Fibroblast of villous mesenchyme (primary cell): ENCODE results near the gene CDH23. TPM values are rescaled to one million over a fixed set of nuclear protein-coding genes. Genes with fewer than 3 reads are reported as not detected.

ENCODE experiments used
- DNase-seq: peaks from one replicate; pipeline ENCODE4 v3.0.0-alpha.2; 2010; ENCODE audit warnings: low read depth
- H3K4me3 ChIP-seq: 2 replicates; pipeline ENCODE4 v1.5.1; 2011; ENCODE audit warnings: low read depth, mild to moderate bottlenecking, low read length
- CTCF ChIP-seq: IDR thresholded peaks from 2 replicates; pipeline ENCODE4 v1.5.1; 2012; ENCODE audit warnings: low read depth, mild to moderate bottlenecking, low read length; ENCODE audit not compliant: insufficient read depth
- total RNA-seq: library from RNA; depleted of rRNA; stranded (reverse); fragments of >200 nt; gene quantifications from 2 replicates; pipeline ENCODE4 v1.2.3, GENCODE V29; 2012

Gene CDH23
- total RNA-seq, 1 donor: under 0.01 TPM

GRCh38 chr10:71549766-71550533 lies 153.2 kb downstream of the CDH23 start:
- DNase-seq: no peak
- no peak for TF ChIP-seq CTCF
- H3K4me3 ChIP-seq: no peak overlapping the region

GRCh38 chr10:71550628-71551027 lies 153.9 kb downstream of the CDH23 start:
- DNase-seq: no peak
- TF ChIP-seq CTCF: no peak
- no peak overlapping the region for H3K4me3 ChIP-seq

- no peak overlapping the region for H3K4me3 ChIP-seq
- no peak for TF ChIP-seq CTCF
Measured at GRCh38 chr10:71551970-71552369, 155.2 kb downstream of the CDH23 start.

GRCh38 chr10:71553432-71553831 lies 156.7 kb downstream of the CDH23 start:
- no peak for TF ChIP-seq CTCF
- DNase-seq: no peak
- H3K4me3 ChIP-seq: no peak overlapping the region

More at GRCh38 chr10:71551970-71552369, 155.2 kb downstream of the CDH23 start:
- DNase-seq: no peak

DNA sequence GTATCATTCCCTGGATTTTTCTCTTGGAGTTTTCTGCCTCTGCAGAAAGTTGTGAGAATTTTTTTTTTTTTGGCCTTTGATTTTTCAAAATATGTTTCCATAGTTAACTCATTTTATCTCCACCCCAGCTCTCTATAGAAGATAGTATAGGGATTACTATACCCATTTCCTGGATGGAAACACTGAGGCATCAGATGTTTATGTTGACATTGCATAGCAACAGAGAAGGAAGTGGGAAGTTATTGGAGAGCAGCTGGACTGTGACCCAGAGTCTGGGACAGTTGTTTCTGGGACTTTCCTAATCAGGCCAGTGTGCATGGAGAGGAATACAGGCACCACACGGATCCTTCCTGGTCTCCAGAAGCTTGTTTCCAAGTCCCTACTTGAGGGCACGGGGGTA lies 158.0 kb downstream of the CDH23 start:
- no peak for DNase-seq
- no peak for TF ChIP-seq CTCF
- no peak overlapping the region for H3K4me3 ChIP-seq

DNA sequence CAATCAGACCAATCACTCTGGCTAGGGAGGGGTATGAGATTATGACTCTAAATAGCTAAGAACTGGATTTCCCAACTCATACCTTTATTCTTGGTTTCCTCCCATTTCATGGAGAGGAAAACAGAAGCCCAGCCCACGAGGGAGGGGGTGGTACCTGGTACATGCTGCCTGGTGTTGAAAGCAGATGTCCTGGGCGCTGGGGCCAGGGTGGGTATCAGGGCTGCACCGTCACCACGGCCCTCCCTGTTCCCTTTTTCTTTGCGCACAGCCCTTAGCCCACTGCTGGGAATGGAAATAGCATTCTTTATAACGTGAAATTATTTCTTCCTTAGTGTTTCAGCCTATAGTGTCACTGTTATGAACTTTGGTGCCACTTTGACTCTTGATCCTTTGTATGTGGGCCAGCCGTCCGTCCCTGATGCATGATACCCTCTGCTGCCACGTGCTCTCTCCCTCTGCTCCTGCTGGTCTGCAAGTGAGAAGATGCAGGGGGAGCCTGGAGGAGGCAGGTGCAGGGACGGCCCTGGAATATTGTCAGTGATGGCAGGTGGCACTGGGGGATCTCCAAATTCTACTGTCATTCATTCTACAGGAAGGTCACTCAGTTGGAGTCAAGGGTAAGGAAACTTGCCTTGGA lies 158.5 kb downstream of the CDH23 start:
- TF ChIP-seq CTCF: no peak
- DNase-seq: no peak
- H3K4me3 ChIP-seq: no peak overlapping the region

DNA sequence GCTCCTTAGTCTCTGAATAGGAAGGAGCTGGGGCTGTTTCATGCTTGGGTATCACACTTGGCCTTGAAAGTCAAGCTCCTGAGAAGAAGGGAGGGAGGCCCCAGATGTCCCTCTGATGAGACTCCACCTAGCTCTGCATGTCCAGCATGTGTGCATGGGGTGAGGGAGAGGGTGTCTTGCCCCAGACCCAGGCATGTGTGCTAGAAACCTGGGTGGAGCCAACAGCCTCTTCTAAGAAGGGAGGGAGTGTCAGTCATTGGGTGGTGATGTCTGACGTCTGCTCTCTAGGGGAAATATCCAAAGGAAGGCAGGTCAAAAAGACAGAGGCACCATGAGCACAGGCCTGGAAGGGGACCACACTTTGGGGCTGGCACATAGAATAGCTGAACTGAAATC lies 159.0 kb downstream of the CDH23 start:
- DNase-seq: no peak
- no peak overlapping the region for H3K4me3 ChIP-seq
- no peak for TF ChIP-seq CTCF
